GM23338 (cell line): ENCODE measurements around the gene MPHOSPH6.

Experiments used
- CREB1 ChIP-seq: fragments of 250-450 bp; sonication (Bioruptor Pico); IDR thresholded peaks from 2 replicates; pipeline ENCODE4 v1.5.0; 2020; ENCODE audit warnings: low read depth, mild to moderate bottlenecking, moderate library complexity
- CTCF ChIP-seq, 2 experiments: fragments of 200-600 bp in 1 of 2; sonication (generic) in 1 of 2; conservative IDR thresholded peaks; 2 replicates each; pipeline versions ENCODE4 v1.5.1 to v1.6.1; 2016 to 2017; ENCODE audit warnings: antibody characterized with exemption in 2 of 2, low read depth in 2 of 2, mild to moderate bottlenecking in 2 of 2, moderate library complexity in 1 of 2
- EZH2 ChIP-seq: fragments of 200-600 bp; sonication (generic); IDR thresholded peaks from one replicate; pipeline ENCODE4 v1.8.0; 2017; ENCODE audit warnings: antibody characterized with exemption, mild to moderate bottlenecking, low read depth; ENCODE audit not compliant: unreplicated experiment
- EZH2phosphoT487 ChIP-seq: fragments of 200-600 bp; sonication (generic); IDR thresholded peaks from one replicate; pipeline ENCODE4 v1.8.1; 2018; ENCODE audit warnings: antibody characterized with exemption; ENCODE audit not compliant: unreplicated experiment
- POLR2AphosphoS5 ChIP-seq: IDR thresholded peaks from 2 replicates; pipeline ENCODE4 v1.6.1; 2016; ENCODE audit warnings: antibody characterized with exemption, low read depth
- REST ChIP-seq: IDR thresholded peaks from one replicate; pipeline ENCODE4 v1.6.1; 2018; ENCODE audit warnings: antibody characterized with exemption; ENCODE audit not compliant: unreplicated experiment

- TF ChIP-seq EZH2 (no peak), CTCF (conservative IDR thresholded peaks at IDR 0.05; ENCODE audit: low read depth in 2 of 2) (no peak), POLR2AphosphoS5 (no peak), REST (no peak), EZH2phosphoT487 (no peak), CREB1 (CRISPR knock-in tag) (no peak)
Measured at GRCh38 chr16:82201351-82201750, 31.3 kb upstream of the MPHOSPH6 start.
